T1000 (cell line): ENCODE results near the gene CD180.
A peak's percentile ranks its signal among the peaks of the same experiment; 100 is the strongest.

ENCODE experiments used
- DNase-seq: peaks from one replicate; lab custom pipeline; 2025; ENCODE audit warnings: mixed read lengths; lab: John Stamatoyannopoulos, UW

The CD180 gene

GRCh38 chr5:67196537-67197059, at the start of gene CD180:
Gene CD180 (minus strand): TSS chr5:67196799. CDS start chr5:67196641, 158 bp downstream.
- no peak for DNase-seq

- DNase-seq, result no peak
These were observed 49.5 kb upstream of the CD180 start for GRCh38 chr5:67246108-67246507.

- DNase-seq, result no peak
These were observed 48.8 kb upstream of the CD180 start for GRCh38 chr5:67245259-67245846.

GRCh38 chr5:67244345-67244793, 47.8 kb upstream of the CD180 start:
- no peak for DNase-seq

- no peak for DNase-seq
These were observed 47.3 kb upstream of the CD180 start for GRCh38 chr5:67243944-67244343.

GRCh38 chr5:67243349-67243748, 46.8 kb upstream of the CD180 start:
- DNase-seq, result no peak

GRCh38 chr5:67241326-67241725, 44.7 kb upstream of the CD180 start:
- no peak for DNase-seq

- DNase-seq, result no peak
These were observed 44.2 kb upstream of the CD180 start for GRCh38 chr5:67240846-67241245.

GRCh38 chr5:67240065-67240464, 43.5 kb upstream of the CD180 start:
- no peak for DNase-seq

GRCh38 chr5:67238191-67238590, 41.6 kb upstream of the CD180 start:
- DNase-seq, result peak; percentile 24

- no peak for DNase-seq
These were observed 39.0 kb upstream of the CD180 start for GRCh38 chr5:67235399-67236110.

GRCh38 chr5:67234671-67235176, 38.1 kb upstream of the CD180 start:
- no peak for DNase-seq

GRCh38 chr5:67233075-67233474, 36.5 kb upstream of the CD180 start:
- DNase-seq, result peak; percentile 46

- no peak for DNase-seq
These were observed 26.6 kb upstream of the CD180 start for GRCh38 chr5:67223211-67223610.

GRCh38 chr5:67222243-67223025, 25.8 kb upstream of the CD180 start:
- no peak for DNase-seq

GRCh38 chr5:67221487-67222242, 25.1 kb upstream of the CD180 start:
- DNase-seq, result no peak

GRCh38 chr5:67216564-67216963, 20.0 kb upstream of the CD180 start:
- no peak for DNase-seq

- DNase-seq, result no peak
These were observed 19.2 kb upstream of the CD180 start for GRCh38 chr5:67215519-67216471.

GRCh38 chr5:67214707-67215447, 18.3 kb upstream of the CD180 start:
- no peak for DNase-seq

GRCh38 chr5:67214036-67214435, 17.4 kb upstream of the CD180 start:
- DNase-seq, result no peak
